Measurements from ENCODE around the gene LURAP1L. TPM values are rescaled to one million over a fixed set of nuclear protein-coding genes. Genes with fewer than 3 reads are reported as not detected.
A peak's percentile ranks its signal among the peaks of the same experiment; 100 is the strongest.

The LURAP1L gene
- polyA plus RNA-seq, 3 donors = not detected

GRCh38 chr9:12856603-12857002 is 81.8 kb downstream of the LURAP1L start:
- H3K9me3 ChIP-seq (replicated peaks in 1 of 2; ENCODE audit: control insufficient read depth in 1 of 2, insufficient read depth in 1 of 2, low read length in 2 of 2) = no peaks in the 10 kb centered on the region
- DNase-seq = no peak
- TF ChIP-seq CTCF (IDR thresholded peaks at IDR 0.05) = no peak
- H3K27ac ChIP-seq (ENCODE audit: low read depth in 1 of 2, low read length in 2 of 2) = no peak overlapping the region
- WGBS (ENCODE audit: insufficient coverage) = 60% methylated on average over 4 of the region's 5 CpGs
- no peak overlapping the region for H3K4me3 Mint-ChIP-seq
- H3K27me3 Mint-ChIP-seq (ENCODE audit: low read depth in 3 of 3) = no peaks in the 10 kb centered on the region
- peak overlapping the region in 1 of 7 donors; percentile 1 for H3K27ac Mint-ChIP-seq
- no peaks in the 10 kb centered on the region for H3K36me3 Mint-ChIP-seq
- no peak overlapping the region for H3K4me2 ChIP-seq (replicated peaks; ENCODE audit: extremely low read depth, low read length, poor library complexity, severe bottlenecking)
- no peaks in the 10 kb centered on the region for H3K36me3 ChIP-seq (replicated peaks in 1 of 2; ENCODE audit: control insufficient read depth in 1 of 2, insufficient read depth in 2 of 2, low read length in 2 of 2)
- intact Hi-C loops (cut with micrococcal nuclease) = no loop called here
- H3K27me3 ChIP-seq (ENCODE audit: control insufficient read depth in 2 of 2, insufficient read depth in 2 of 2, low read length in 2 of 2) = no peaks in the 10 kb centered on the region
- H4K20me1 ChIP-seq (ENCODE audit: insufficient read depth, low read length) = no peaks in the 10 kb centered on the region
- no peak overlapping the region for H3K9ac ChIP-seq (ENCODE audit: insufficient read depth, low read length, poor library complexity, severe bottlenecking)
- H3K4me3 ChIP-seq (replicated peaks in 1 of 3; ENCODE audit: low read depth in 2 of 3, low read length in 3 of 3) = no peak overlapping the region
- H3K79me2 ChIP-seq (ENCODE audit: insufficient read depth, low read length) = no peaks in the 10 kb centered on the region
- H2AFZ ChIP-seq (ENCODE audit: insufficient read depth, low read depth, low read length, poor library complexity, severe bottlenecking) = no peak overlapping the region
- H3K4me1 ChIP-seq (ENCODE audit: control insufficient read depth in 1 of 2, insufficient read depth in 2 of 2, low read length in 2 of 2) = no peaks in the 10 kb centered on the region
- H3K9me3 Mint-ChIP-seq = peaks cover 0 to 9% (median 0%) of the 10 kb centered on the region in 7 donors
- H3K4me1 Mint-ChIP-seq = no peaks in the 10 kb centered on the region

- no peaks in the 10 kb centered on the region for H3K36me3 Mint-ChIP-seq
- no peaks in the 10 kb centered on the region for H4K20me1 ChIP-seq (ENCODE audit: insufficient read depth, low read length)
- no peak overlapping the region for H3K4me3 Mint-ChIP-seq
- H3K4me3 ChIP-seq (replicated peaks in 1 of 3; ENCODE audit: low read depth in 2 of 3, low read length in 3 of 3) = no peak overlapping the region
- no peaks in the 10 kb centered on the region for H3K27me3 ChIP-seq (ENCODE audit: control insufficient read depth in 2 of 2, insufficient read depth in 2 of 2, low read length in 2 of 2)
- H3K79me2 ChIP-seq (ENCODE audit: insufficient read depth, low read length) = no peaks in the 10 kb centered on the region
- intact Hi-C loops (cut with micrococcal nuclease) = no loop called here
- no peak overlapping the region for H3K9ac ChIP-seq (ENCODE audit: insufficient read depth, low read length, poor library complexity, severe bottlenecking)
- no peak overlapping the region for H3K27ac Mint-ChIP-seq
- no peaks in the 10 kb centered on the region for H3K4me1 ChIP-seq (ENCODE audit: control insufficient read depth in 1 of 2, insufficient read depth in 2 of 2, low read length in 2 of 2)
- no peak for TF ChIP-seq CTCF (IDR thresholded peaks at IDR 0.05)
- H2AFZ ChIP-seq (ENCODE audit: insufficient read depth, low read depth, low read length, poor library complexity, severe bottlenecking) = no peak overlapping the region
- H3K9me3 Mint-ChIP-seq = peaks cover 0 to 9% (median 0%) of the 10 kb centered on the region in 7 donors
- no peak overlapping the region for H3K4me2 ChIP-seq (replicated peaks; ENCODE audit: extremely low read depth, low read length, poor library complexity, severe bottlenecking)
- no peaks in the 10 kb centered on the region for H3K4me1 Mint-ChIP-seq
- H3K9me3 ChIP-seq (replicated peaks in 1 of 2; ENCODE audit: control insufficient read depth in 1 of 2, insufficient read depth in 1 of 2, low read length in 2 of 2) = no peaks in the 10 kb centered on the region
- no peak for DNase-seq
- H3K27me3 Mint-ChIP-seq (ENCODE audit: low read depth in 3 of 3) = peaks cover 0 to 2% (median 0%) of the 10 kb centered on the region in 3 donors
- 60% methylated on average over 1 of the region's 5 CpGs for WGBS (ENCODE audit: insufficient coverage)
- no peak overlapping the region for H3K27ac ChIP-seq (ENCODE audit: low read depth in 1 of 2, low read length in 2 of 2)
- H3K36me3 ChIP-seq (replicated peaks in 1 of 2; ENCODE audit: control insufficient read depth in 1 of 2, insufficient read depth in 2 of 2, low read length in 2 of 2) = no peaks in the 10 kb centered on the region
Measured at GRCh38 chr9:12859704-12860251, 85.0 kb downstream of the LURAP1L start.
